GM23338 (cell line): Measurements from ENCODE around the gene COL4A2. TPM values are rescaled to one million over a fixed set of nuclear protein-coding genes. Genes with fewer than 3 reads are reported as not detected.

Experiments
- ATAC-seq: fragments of 200-7000 bp; cut with Tn5 transposase; 3 replicates; pipeline ENCODE4 v1.9.1; 2020
- DNase-seq: peaks from one replicate; pipeline ENCODE4 v3.0.0-alpha.2; 2015; ENCODE audit warnings: low spot score
- H2AFZ ChIP-seq: fragments of 200-600 bp; sonication (generic); 2 replicates; pipeline ENCODE4 v1.8.0; 2016; ENCODE audit warnings: antibody characterized with exemption, mild to moderate bottlenecking, moderate library complexity
- H3F3A ChIP-seq: fragments of 200-600 bp; sonication (generic); replicated peaks from 2 replicates; pipeline ENCODE4 v1.8.0; 2017; ENCODE audit warnings: antibody characterized with exemption, mixed run types, low read depth
- H3K27ac ChIP-seq: fragments of 200-600 bp; sonication (generic); 2 replicates; pipeline ENCODE4 v1.6.1; 2016; ENCODE audit warnings: low read depth
- H3K27me3 ChIP-seq: fragments of 200-600 bp; sonication (generic); 2 replicates; pipeline ENCODE4 v1.8.0; 2016; ENCODE audit warnings: mild to moderate bottlenecking, mixed run types, moderate library complexity; ENCODE audit not compliant: insufficient read depth
- H3K36me3 ChIP-seq: fragments of 200-600 bp; sonication (generic); 2 replicates; pipeline ENCODE4 v1.8.0; 2016; ENCODE audit warnings: mild to moderate bottlenecking; ENCODE audit not compliant: insufficient read depth
- H3K4me1 ChIP-seq: fragments of 200-600 bp; sonication (generic); 2 replicates; pipeline ENCODE4 v1.8.0; 2016; ENCODE audit warnings: mild to moderate bottlenecking, moderate library complexity; ENCODE audit not compliant: insufficient read depth
- H3K4me2 ChIP-seq: fragments of 200-600 bp; sonication (generic); 2 replicates; pipeline ENCODE4 v1.7.1; 2017; ENCODE audit warnings: mixed run types
- H3K4me3 ChIP-seq: fragments of 200-600 bp; sonication (generic); 2 replicates; pipeline ENCODE4 v1.6.1; 2016; ENCODE audit warnings: mixed run types
- H3K79me2 ChIP-seq: fragments of 200-600 bp; sonication (generic); replicated peaks from 2 replicates; pipeline ENCODE4 v1.8.0; 2017; ENCODE audit warnings: mild to moderate bottlenecking; ENCODE audit not compliant: insufficient read depth
- H3K9me2 ChIP-seq: fragments of 200-600 bp; sonication (generic); 2 replicates; pipeline ENCODE4 v1.8.0; 2017; ENCODE audit not compliant: insufficient read depth
- H4K20me1 ChIP-seq: fragments of 200-600 bp; sonication (generic); replicated peaks from 2 replicates; pipeline ENCODE4 v1.8.0; 2017; ENCODE audit warnings: mild to moderate bottlenecking; ENCODE audit not compliant: insufficient read depth
- H3K27ac Mint-ChIP-seq: 2 replicates; pipeline ENCODE4 v1.8.0; 2020; ENCODE audit warnings: inconsistent platforms, mild to moderate bottlenecking, moderate library complexity, mixed read lengths
- H3K27me3 Mint-ChIP-seq: 3 replicates; pipeline ENCODE4 v1.8.0; 2022; ENCODE audit warnings: low read depth, mild to moderate bottlenecking, moderate library complexity, mixed read lengths, inconsistent platforms; ENCODE audit not compliant: insufficient read depth, poor library complexity
- H3K36me3 Mint-ChIP-seq: 3 replicates; pipeline ENCODE4 v1.8.0; 2021; ENCODE audit warnings: low read depth, mild to moderate bottlenecking, inconsistent platforms, moderate library complexity, mixed read lengths
- H3K4me1 Mint-ChIP-seq: 3 replicates; pipeline ENCODE4 v1.8.0; 2020; ENCODE audit warnings: mild to moderate bottlenecking, inconsistent platforms, mixed read lengths
- H3K4me3 Mint-ChIP-seq: 3 replicates; pipeline ENCODE4 v1.8.0; 2021; ENCODE audit warnings: moderate library complexity, mild to moderate bottlenecking, inconsistent platforms, mixed read lengths
- H3K9me3 Mint-ChIP-seq: 3 replicates; pipeline ENCODE4 v1.8.0; 2020; ENCODE audit warnings: moderate library complexity, mild to moderate bottlenecking, inconsistent platforms, mixed read lengths
- EZH2 ChIP-seq: fragments of 200-600 bp; sonication (generic); IDR thresholded peaks from one replicate; pipeline ENCODE4 v1.8.0; 2017; ENCODE audit warnings: antibody characterized with exemption, mild to moderate bottlenecking, low read depth; ENCODE audit not compliant: unreplicated experiment
- EZH2phosphoT487 ChIP-seq: fragments of 200-600 bp; sonication (generic); IDR thresholded peaks from one replicate; pipeline ENCODE4 v1.8.1; 2018; ENCODE audit warnings: antibody characterized with exemption; ENCODE audit not compliant: unreplicated experiment
- JUNB ChIP-seq: IDR thresholded peaks from one replicate; pipeline ENCODE4 v1.6.1; 2016; ENCODE audit warnings: antibody characterized with exemption; ENCODE audit not compliant: unreplicated experiment
- POLR2AphosphoS5 ChIP-seq: IDR thresholded peaks from 2 replicates; pipeline ENCODE4 v1.6.1; 2016; ENCODE audit warnings: antibody characterized with exemption, low read depth
- STAT1 ChIP-seq: IDR thresholded peaks from one replicate; pipeline ENCODE4 v1.6.1; 2016; ENCODE audit warnings: antibody characterized with exemption; ENCODE audit not compliant: unreplicated experiment
- ZNF114 ChIP-seq: fragments of 250-450 bp; sonication (Bioruptor Pico); IDR thresholded peaks from 2 replicates; pipeline ENCODE4 v1.5.0; 2020; ENCODE audit warnings: mild to moderate bottlenecking, moderate library complexity
- polyA plus RNA-seq: library from polyadenylated mRNA; unstranded; fragments of >200 nt; fragmentation: Nextera tagmentation; extraction: Ambion mirVana; gene quantifications from 2 replicates; pipeline ENCODE4 v1.2.1, GENCODE V29; 2016
- total RNA-seq: library from RNA; depleted of rRNA; stranded (reverse); fragments of >200 nt; shearing (Covaris generic); gene quantifications from 2 replicates; pipeline ENCODE4 v1.2.3, GENCODE V29; 2014
- TF ChIP-seq, protein P1 (sequence below): IDR thresholded peaks from one replicate; pipeline ENCODE4 v1.6.1; 2018; ENCODE audit warnings: antibody characterized with exemption; ENCODE audit not compliant: unreplicated experiment
- TF ChIP-seq, protein P2 (sequence below): IDR thresholded peaks from 2 replicates; pipeline ENCODE4 v1.6.1; 2016; ENCODE audit warnings: antibody characterized with exemption
- TF ChIP-seq, protein P3 (sequence below): fragments of 250-450 bp; sonication (Bioruptor Pico); IDR thresholded peaks from 2 replicates; pipeline ENCODE4 v1.5.0; 2020; ENCODE audit warnings: mild to moderate bottlenecking, moderate library complexity

Gene COL4A2
- total and polyA plus RNA-seq, 2 experiments from 2014 or later, result 37.4 to 131 TPM

DNA sequence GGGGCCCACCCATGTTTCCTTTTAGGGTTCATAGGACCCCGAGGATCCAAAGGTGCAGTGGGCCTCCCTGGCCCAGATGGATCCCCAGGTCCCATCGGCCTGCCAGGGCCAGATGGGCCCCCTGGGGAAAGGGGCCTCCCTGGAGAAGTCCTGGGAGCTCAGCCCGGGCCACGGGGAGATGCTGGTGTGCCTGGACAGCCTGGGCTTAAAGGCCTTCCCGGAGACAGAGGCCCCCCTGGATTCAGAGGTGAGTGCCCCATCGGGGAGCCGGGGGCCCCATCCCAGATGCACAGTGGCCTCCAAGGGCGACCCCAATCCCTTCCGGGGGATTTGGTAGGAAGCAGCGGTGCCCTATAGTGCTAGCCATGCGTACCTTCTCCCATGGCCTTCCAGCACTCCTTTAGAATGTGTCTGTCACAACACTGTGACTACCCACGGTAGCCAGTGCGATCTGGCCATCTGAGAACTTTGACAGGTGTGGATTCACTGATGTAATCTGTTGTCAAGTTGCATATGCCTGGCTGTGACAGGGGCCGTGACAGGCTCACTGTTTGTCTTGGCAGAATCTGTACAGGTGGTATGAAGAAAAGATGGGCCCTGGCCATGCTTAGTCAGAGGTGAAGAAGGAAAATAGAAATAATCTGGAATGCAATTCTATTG, 165.9 kb downstream of the COL4A2 start:
- Mint-ChIP-seq H3K27me3 (peaks cover 5% of the 10 kb centered on the region), H3K4me1 (peaks cover 13% of the 10 kb centered on the region), H3K36me3 (peaks cover 47% of the 10 kb centered on the region), H3K27ac (no peak overlapping the region), H3K9me3 (no peaks in the 10 kb centered on the region), H3K4me3 (no peak overlapping the region)
- H3K27ac ChIP-seq, result no peak overlapping the region
- no peaks in the 10 kb centered on the region for H3K4me1 ChIP-seq
- TF ChIP-seq, protein P1, sequence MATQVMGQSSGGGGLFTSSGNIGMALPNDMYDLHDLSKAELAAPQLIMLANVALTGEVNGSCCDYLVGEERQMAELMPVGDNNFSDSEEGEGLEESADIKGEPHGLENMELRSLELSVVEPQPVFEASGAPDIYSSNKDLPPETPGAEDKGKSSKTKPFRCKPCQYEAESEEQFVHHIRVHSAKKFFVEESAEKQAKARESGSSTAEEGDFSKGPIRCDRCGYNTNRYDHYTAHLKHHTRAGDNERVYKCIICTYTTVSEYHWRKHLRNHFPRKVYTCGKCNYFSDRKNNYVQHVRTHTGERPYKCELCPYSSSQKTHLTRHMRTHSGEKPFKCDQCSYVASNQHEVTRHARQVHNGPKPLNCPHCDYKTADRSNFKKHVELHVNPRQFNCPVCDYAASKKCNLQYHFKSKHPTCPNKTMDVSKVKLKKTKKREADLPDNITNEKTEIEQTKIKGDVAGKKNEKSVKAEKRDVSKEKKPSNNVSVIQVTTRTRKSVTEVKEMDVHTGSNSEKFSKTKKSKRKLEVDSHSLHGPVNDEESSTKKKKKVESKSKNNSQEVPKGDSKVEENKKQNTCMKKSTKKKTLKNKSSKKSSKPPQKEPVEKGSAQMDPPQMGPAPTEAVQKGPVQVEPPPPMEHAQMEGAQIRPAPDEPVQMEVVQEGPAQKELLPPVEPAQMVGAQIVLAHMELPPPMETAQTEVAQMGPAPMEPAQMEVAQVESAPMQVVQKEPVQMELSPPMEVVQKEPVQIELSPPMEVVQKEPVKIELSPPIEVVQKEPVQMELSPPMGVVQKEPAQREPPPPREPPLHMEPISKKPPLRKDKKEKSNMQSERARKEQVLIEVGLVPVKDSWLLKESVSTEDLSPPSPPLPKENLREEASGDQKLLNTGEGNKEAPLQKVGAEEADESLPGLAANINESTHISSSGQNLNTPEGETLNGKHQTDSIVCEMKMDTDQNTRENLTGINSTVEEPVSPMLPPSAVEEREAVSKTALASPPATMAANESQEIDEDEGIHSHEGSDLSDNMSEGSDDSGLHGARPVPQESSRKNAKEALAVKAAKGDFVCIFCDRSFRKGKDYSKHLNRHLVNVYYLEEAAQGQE, result no peak
- no peak for TF ChIP-seq STAT1
- TF ChIP-seq POLR2AphosphoS5, result no peak
- TF ChIP-seq ZNF114 (CRISPR knock-in tag), result no peak
- TF ChIP-seq EZH2phosphoT487, result no peak
- TF ChIP-seq, protein P2, sequence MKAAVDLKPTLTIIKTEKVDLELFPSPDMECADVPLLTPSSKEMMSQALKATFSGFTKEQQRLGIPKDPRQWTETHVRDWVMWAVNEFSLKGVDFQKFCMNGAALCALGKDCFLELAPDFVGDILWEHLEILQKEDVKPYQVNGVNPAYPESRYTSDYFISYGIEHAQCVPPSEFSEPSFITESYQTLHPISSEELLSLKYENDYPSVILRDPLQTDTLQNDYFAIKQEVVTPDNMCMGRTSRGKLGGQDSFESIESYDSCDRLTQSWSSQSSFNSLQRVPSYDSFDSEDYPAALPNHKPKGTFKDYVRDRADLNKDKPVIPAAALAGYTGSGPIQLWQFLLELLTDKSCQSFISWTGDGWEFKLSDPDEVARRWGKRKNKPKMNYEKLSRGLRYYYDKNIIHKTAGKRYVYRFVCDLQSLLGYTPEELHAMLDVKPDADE, result no peak
- TF ChIP-seq JUNB, result no peak
- TF ChIP-seq, protein P3, sequence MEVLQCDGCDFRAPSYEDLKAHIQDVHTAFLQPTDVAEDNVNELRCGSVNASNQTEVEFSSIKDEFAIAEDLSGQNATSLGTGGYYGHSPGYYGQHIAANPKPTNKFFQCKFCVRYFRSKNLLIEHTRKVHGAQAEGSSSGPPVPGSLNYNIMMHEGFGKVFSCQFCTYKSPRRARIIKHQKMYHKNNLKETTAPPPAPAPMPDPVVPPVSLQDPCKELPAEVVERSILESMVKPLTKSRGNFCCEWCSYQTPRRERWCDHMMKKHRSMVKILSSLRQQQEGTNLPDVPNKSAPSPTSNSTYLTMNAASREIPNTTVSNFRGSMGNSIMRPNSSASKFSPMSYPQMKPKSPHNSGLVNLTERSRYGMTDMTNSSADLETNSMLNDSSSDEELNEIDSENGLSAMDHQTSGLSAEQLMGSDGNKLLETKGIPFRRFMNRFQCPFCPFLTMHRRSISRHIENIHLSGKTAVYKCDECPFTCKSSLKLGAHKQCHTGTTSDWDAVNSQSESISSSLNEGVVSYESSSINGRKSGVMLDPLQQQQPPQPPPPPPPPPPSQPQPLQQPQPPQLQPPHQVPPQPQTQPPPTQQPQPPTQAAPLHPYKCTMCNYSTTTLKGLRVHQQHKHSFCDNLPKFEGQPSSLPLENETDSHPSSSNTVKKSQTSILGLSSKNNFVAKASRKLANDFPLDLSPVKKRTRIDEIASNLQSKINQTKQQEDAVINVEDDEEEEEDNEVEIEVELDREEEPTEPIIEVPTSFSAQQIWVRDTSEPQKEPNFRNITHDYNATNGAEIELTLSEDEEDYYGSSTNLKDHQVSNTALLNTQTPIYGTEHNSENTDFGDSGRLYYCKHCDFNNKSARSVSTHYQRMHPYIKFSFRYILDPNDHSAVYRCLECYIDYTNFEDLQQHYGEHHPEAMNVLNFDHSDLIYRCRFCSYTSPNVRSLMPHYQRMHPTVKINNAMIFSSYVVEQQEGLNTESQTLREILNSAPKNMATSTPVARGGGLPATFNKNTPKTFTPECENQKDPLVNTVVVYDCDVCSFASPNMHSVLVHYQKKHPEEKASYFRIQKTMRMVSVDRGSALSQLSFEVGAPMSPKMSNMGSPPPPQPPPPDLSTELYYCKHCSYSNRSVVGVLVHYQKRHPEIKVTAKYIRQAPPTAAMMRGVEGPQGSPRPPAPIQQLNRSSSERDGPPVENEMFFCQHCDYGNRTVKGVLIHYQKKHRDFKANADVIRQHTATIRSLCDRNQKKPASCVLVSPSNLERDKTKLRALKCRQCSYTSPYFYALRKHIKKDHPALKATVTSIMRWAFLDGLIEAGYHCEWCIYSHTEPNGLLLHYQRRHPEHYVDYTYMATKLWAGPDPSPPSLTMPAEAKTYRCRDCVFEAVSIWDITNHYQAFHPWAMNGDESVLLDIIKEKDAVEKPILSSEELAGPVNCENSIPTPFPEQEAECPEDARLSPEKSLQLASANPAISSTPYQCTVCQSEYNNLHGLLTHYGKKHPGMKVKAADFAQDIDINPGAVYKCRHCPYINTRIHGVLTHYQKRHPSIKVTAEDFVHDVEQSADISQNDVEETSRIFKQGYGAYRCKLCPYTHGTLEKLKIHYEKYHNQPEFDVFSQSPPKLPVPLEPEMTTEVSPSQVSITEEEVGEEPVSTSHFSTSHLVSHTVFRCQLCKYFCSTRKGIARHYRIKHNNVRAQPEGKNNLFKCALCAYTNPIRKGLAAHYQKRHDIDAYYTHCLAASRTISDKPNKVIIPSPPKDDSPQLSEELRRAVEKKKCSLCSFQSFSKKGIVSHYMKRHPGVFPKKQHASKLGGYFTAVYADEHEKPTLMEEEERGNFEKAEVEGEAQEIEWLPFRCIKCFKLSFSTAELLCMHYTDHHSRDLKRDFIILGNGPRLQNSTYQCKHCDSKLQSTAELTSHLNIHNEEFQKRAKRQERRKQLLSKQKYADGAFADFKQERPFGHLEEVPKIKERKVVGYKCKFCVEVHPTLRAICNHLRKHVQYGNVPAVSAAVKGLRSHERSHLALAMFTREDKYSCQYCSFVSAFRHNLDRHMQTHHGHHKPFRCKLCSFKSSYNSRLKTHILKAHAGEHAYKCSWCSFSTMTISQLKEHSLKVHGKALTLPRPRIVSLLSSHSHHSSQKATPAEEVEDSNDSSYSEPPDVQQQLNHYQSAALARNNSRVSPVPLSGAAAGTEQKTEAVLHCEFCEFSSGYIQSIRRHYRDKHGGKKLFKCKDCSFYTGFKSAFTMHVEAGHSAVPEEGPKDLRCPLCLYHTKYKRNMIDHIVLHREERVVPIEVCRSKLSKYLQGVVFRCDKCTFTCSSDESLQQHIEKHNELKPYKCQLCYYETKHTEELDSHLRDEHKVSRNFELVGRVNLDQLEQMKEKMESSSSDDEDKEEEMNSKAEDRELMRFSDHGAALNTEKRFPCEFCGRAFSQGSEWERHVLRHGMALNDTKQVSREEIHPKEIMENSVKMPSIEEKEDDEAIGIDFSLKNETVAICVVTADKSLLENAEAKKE, result no peak
- no peak for TF ChIP-seq EZH2
- no peak overlapping the region for H3K4me2 ChIP-seq
- H3K4me3 ChIP-seq, result no peak overlapping the region
- ATAC-seq (no peak), DNase-seq (no peak)
- H3K36me3 ChIP-seq, result peaks cover 4% of the 10 kb centered on the region; the same call in 1 of the 2 replicates
- no peaks in the 10 kb centered on the region for H4K20me1 ChIP-seq
- no peak overlapping the region for H2AFZ ChIP-seq
- no peaks in the 10 kb centered on the region for H3K79me2 ChIP-seq
- H3F3A ChIP-seq, result 0 out of 2 replicates have a peak, but pooled peaks cover 7% of the 10 kb centered on the region
- no peaks in the 10 kb centered on the region for H3K27me3 ChIP-seq
- H3K9me2 ChIP-seq, result no peaks in the 10 kb centered on the region
